NCI-H146 treated with DMSO at 0.1 percent for 48 hours (cell line): ENCODE results near the gene PDZRN3.
A peak's percentile ranks its signal among the peaks of the same experiment; 100 is the strongest.

Source experiments
- DNase-seq: peaks from one replicate; lab custom pipeline; 2025; ENCODE audit not compliant: unreplicated experiment; lab: John Stamatoyannopoulos, UW

Gene PDZRN3

GRCh38 chr3:73525591-73525990 lies 99.2 kb downstream of the PDZRN3 start:
- DNase-seq, result no peak

- no peak for DNase-seq
Observed at GRCh38 chr3:73523661-73524060, 101.1 kb downstream of the PDZRN3 start.

GRCh38 chr3:73521734-73522336 lies 102.9 kb downstream of the PDZRN3 start:
- no peak for DNase-seq

GRCh38 chr3:73520931-73521461 lies 103.7 kb downstream of the PDZRN3 start:
- no peak for DNase-seq

- no peak for DNase-seq
Observed at GRCh38 chr3:73516631-73517030, 108.1 kb downstream of the PDZRN3 start.

GRCh38 chr3:73513260-73513659 lies 111.5 kb downstream of the PDZRN3 start:
- no peak for DNase-seq

- no peak for DNase-seq
Observed at GRCh38 chr3:73511571-73512525, 112.9 kb downstream of the PDZRN3 start.

GRCh38 chr3:73510784-73511183 lies 114.0 kb downstream of the PDZRN3 start:
- no peak for DNase-seq

GRCh38 chr3:73510334-73510733 lies 114.4 kb downstream of the PDZRN3 start:
- no peak for DNase-seq

- DNase-seq, result no peak
Observed at GRCh38 chr3:73509816-73510215, 114.9 kb downstream of the PDZRN3 start.

GRCh38 chr3:73509066-73509465 lies 115.7 kb downstream of the PDZRN3 start:
- no peak for DNase-seq

- DNase-seq, result peak; percentile 68
Observed at GRCh38 chr3:73508330-73508954, 116.3 kb downstream of the PDZRN3 start.

- no peak for DNase-seq
Observed at GRCh38 chr3:73504852-73505251, 119.9 kb downstream of the PDZRN3 start.

- peak; percentile 86 for DNase-seq
Observed at GRCh38 chr3:73504239-73504638, 120.5 kb downstream of the PDZRN3 start.

- DNase-seq, result no peak
Observed at GRCh38 chr3:73503781-73504180, 121.0 kb downstream of the PDZRN3 start.

GRCh38 chr3:73502609-73503583 lies 121.8 kb downstream of the PDZRN3 start:
- DNase-seq, result peak; percentile 75

GRCh38 chr3:73500321-73500720 lies 124.4 kb downstream of the PDZRN3 start:
- no peak for DNase-seq

GRCh38 chr3:73499787-73500186 lies 125.0 kb downstream of the PDZRN3 start:
- no peak for DNase-seq

- no peak for DNase-seq
Observed at GRCh38 chr3:73498764-73499622, 125.7 kb downstream of the PDZRN3 start.
